NCI-H748 treated with DMSO at 0.1 percent for 48 hours (cell line): ENCODE measurements around the gene HS2ST1.
"Not testable (repeated sequence)": the region's sequence is repeated elsewhere in the genome, so short reads cannot be mapped to it uniquely, and the experiment has no call there.

Experiments
- DNase-seq: peaks from one replicate; lab custom pipeline; 2025; lab: John Stamatoyannopoulos, UW

HS2ST1 gene

GRCh38 chr1:86925742-86926141, 11.3 kb downstream of the HS2ST1 start:
- DNase-seq, result no peak

DNA sequence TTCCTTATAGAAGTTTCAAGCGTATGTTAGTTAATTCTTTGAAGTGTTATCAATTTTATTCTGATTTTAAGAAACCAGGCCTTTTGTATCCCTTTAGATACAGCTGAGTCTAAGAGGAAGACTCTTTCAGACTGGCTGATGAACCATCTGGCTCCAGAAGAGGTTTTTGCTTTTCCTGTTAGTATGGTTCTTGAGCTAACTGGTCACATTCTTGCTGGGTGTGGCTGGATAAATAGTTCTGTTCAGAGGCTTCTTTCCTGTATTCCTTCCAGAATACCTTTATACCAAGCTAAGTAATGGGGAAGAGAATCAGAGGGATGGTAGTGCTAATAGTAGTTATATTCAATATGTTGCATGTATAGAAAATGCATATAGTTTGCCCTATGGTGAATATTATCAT, 12.4 kb downstream of the HS2ST1 start:
- DNase-seq, result no peak

- DNase-seq, result no peak
Observed at GRCh38 chr1:86928819-86929218, 14.4 kb downstream of the HS2ST1 start.

GRCh38 chr1:86933051-86933450, 18.6 kb downstream of the HS2ST1 start:
- DNase-seq, result no peak

DNA sequence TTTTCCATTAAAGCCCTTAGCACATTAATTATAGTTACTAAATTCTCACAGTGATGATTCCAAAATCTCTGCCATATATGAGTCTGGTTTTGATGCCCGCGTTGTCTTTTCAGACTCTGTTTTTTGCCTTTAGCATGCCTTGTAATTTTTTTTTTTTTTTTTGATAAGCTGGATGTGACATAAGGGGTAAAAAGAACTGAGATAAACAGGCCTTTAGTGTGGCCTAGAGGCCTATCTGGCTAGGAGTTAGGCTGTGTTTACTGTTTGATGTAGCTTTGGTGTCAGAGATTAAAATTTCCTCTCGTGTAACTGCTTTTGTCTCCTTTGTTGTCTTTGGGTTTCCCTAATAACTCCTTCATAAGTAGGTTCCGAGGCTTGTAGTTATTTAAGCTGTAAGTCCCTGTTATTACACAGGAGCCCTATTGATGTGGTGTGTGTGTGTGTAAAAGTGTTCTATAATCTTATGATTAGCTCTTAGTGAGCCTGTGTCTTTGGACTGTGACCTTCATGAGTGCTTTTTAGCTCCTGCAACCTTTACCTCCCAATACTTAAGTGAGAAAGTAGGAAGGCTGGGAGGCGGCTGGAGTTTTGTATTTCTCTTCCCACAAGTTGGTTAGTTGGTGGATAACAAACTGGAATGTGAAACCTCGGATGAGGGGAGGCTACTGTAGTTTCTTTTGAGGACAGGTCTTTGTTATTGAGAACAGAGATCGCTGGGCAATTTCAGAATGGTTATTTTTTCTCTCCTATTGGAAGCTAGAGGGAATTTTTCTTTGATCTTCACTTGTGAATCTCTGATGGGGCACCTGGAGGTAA, 19.3 kb downstream of the HS2ST1 start:
- no peak for DNase-seq

GRCh38 chr1:86938450-86938849, 24.0 kb downstream of the HS2ST1 start:
- DNase-seq, result no peak

DNA sequence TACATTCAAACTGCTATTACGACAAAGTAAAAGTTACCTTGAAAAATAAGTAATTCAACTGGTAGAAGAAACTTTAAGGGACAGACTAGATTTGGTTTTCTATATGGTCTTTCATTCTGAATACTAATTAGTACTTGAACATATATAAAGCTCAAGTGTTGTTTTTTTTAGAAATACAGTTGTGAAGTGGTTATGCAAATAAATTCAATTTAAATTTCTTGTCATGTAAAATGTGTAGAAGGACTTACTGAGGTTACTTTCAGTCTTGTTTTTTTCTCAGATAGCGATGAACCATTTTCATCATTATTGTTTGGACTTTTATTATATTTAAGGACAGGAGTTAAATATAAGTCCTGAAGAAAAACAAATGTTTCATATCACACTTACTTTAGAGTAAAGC, 24.4 kb downstream of the HS2ST1 start:
- no peak for DNase-seq

GRCh38 chr1:86939406-86939805, 25.0 kb downstream of the HS2ST1 start:
- DNase-seq, result no peak

DNA sequence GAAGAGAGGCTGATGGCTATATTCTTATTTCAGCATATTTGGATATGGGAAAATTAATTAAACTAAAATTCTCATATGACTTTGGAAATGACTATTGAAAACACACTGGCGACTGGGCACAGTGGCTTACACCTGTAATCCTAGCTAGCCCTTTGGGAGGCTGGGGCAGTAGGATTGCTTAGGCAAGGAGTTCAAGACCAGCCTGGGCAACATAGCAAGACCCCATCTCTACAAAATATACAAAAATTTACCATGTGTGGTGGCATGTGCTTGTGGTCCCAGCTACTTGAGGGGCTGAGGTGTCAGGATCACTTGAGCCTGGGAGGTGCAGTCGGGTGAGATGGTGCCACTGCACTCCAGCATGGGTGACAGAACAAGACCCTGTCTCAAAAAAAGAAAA, 26.2 kb downstream of the HS2ST1 start:
- DNase-seq, result no peak

DNA sequence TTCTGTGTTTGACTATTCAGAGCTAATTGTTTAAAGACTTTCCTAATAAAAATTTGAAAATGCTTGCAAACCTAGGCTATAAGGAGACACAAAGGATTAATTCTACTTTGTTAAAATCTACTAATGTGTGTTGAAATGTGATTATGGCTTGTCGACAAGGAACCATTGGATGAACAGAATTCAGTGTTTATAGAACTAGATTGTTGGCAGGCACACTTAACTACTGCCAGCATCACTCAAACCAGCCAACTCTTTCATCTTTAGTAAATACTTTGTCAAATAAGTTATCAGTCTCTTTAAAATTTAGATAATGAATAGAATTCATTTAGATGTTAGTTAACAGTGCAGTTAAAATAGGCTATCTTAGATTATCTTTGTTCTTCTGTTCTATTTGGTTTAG, 27.6 kb downstream of the HS2ST1 start:
- DNase-seq, result no peak

DNA sequence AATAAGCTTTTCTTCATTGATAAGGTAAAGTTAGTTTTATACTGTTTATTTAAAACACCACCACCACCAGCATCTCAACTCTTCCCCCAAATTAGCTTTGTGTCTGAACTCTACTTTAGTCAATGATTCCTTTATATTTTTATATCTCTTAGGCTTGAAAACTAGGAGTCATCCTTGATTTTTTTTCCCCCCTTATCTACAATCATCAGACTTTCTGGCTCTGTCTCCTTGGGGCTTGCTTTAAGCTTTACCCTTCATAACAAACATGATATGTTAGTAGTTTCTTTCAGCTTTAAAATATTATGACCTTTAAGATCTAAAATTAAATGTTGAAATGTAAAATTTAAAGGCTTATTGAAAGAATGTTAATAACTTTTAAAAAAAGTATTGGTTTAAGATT, 28.3 kb downstream of the HS2ST1 start:
- no peak for DNase-seq

GRCh38 chr1:86948212-86948611, 33.8 kb downstream of the HS2ST1 start:
- DNase-seq, result no peak

DNA sequence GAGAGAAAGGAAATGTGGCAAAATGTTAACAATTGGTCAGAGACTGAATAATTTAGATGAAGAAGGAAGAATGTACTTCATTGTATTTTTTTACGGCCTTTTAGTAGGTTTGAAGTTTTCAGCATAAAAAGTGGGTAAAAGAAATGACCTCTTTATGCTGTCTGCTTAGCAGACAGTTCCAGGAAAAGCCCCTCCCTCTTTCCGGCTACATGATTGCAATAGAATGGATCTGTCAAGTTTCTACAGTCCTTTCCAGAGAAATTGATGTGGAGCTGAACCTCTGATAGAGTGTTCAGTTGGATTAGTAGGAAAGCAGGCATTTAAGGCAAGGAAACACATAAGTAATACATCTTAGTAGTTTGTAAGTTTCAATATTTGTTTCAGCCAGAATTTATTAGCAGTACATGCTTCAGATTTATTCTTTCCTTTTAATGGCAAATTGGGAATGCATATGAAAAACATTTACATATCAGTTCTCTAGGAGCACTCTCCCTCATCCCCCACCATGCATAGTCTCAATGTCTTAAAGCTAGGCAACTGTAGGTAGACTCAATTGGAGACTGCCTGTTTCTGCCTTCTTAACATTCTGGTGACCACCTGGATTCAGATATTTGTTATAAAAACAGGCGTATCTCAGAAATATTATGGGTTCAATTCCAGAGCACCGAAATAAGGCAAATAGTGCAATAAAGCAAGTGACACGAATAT, 36.4 kb downstream of the HS2ST1 start:
- no peak for DNase-seq

DNA sequence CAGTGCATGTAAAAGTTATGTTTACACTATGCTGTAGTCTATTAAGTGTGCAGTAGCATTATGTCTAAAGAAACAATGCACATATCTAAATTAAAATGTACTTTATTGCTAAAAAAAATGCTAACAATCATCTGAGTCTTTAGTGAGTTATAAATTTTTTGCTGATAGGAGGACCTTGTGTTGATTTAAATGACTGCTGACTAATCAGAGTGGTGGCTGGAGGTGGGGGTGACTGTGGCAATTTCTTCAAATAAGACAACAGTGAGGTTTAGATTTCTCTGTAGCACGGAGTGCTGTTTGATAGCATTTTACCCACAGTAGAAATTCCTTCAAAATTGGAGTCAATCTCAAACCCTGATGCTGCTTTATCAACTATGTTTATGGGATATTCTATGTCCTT, 37.0 kb downstream of the HS2ST1 start:
- no peak for DNase-seq

DNA sequence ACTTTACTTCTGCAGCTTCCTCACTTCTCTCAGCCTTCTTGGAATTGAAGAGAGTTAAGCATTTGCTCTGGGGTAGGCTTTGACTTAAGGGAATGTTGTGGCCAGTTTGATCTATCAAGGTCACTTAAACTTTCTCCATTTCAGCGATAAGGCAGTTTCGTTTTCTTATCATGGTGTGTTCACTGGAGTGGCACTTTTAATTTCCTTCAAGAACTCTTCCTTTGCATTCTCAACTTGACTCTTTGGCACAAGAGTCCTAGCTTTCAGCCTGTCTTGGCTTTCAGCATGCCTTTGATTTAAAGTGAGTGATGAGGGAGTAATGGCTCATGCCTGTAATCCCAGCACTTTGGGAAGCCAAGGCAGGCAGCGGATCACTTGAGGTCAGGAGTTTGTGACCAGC, 38.7 kb downstream of the HS2ST1 start:
- DNase-seq, result no peak

DNA sequence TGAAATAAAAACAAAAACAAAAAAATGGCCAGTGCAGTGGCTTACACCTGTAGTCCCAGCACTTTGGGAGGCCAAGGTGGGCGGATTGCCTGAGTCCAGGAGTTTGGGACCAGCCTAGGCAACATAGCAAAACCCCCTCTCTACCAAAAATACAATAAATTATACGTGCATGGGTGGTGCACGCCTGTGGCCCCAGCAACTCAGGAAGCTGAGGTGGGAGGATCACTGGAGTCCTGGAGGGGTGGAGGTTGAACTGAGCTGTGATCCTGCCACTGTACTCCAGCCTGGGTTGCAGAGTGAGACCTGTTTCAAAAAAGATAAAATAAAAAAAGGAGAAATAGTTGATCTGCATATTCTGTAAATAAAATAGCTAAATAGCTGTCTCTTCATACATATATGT, 41.2 kb downstream of the HS2ST1 start:
- no peak for DNase-seq

DNA sequence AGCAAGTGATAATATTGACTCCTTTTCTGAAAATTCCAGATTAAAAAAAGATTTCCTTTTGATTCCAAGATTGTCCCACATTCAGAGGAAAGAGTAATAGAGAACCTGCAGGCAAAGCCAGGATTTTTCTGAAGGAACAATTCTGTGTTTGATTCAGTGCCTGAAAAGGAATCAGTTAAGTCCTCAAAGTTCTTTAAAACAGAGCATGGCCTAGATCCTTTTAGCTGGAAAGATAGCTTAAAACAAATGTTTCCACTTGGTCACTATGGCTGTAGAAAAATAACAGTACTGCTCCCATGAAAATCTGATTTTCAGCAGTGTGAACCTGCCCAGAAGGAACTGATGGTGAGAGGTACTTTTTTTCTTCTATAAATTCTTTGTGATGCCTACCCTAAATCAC, 41.8 kb downstream of the HS2ST1 start:
- no peak for DNase-seq

GRCh38 chr1:86957221-86957620, 42.8 kb downstream of the HS2ST1 start:
- DNase-seq, result no peak

DNA sequence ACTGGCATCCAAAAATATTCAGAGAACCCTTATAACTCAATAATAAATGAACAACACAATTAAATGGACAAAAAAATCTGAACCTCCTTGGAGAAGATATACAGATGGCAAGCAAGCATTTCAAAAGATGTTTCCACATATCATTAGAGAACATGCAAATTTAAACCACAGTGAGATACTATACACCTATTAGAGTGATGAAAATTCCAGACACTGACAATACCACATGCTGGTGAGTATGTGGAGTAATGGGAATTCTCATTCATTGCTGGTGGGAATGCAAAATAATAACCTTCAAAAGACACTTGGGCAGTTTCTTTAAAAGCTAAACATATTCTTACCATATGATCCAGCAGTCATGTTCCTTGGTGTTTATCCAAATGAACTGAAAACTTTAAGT, 46.1 kb downstream of the HS2ST1 start:
- DNase-seq, result no peak

- DNase-seq, result not testable (repeated sequence)
Observed at GRCh38 chr1:86963841-86964240, 49.4 kb downstream of the HS2ST1 start.

DNA sequence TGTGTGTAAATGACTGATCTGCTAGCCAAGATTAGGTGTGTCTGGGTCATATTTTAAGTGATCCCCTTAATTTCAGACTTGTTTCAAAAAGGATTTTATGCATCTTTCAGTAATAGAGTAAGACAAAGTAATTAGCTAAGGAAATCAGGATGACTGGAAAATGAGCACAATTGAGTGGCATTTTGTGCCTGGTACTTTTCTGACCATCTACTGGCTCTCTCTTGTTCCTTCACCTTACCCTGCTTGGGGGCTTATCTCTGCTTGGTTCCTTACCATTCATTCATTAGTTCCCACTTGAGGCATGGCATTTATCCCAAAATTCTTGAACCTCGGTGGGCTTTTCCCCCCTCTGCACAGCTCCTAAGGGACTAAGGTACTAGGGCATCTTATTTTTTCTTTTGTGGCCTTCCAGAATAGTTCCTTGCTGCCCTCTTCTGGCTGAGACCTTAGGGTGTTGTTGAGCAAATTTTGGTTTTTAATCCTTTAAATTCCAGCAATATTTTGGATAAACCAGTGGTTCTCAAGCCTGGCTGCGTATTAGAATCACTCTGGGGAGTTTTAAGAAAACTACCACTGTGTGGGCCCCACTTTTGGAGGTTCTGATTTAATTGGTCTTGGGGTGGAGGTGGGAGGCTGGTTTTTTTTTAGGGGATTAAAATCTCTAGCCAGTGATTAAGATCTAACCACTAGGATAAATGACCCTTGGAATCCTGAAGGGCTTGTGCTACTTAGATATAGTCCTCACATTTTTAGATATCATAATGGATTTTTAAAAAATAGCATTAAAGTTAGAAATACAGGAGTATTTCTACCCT, 50.8 kb downstream of the HS2ST1 start:
- DNase-seq, result peak; percentile 2

- DNase-seq, result no peak
Observed at GRCh38 chr1:86965827-86966182, 51.4 kb downstream of the HS2ST1 start.

GRCh38 chr1:86970938-86971337, 56.5 kb downstream of the HS2ST1 start:
- no peak for DNase-seq
